ENCODE results near the gene RAC3.
A peak's percentile ranks its signal among the peaks of the same experiment; 100 is the strongest.

RAC3 gene

GRCh38 chr17:82051776-82052637 lies 20.5 kb downstream of the RAC3 start, which contains the start of the genes GPS1 and RFNG:
GPS1 (plus strand) TSS chr17:82051898; CDS start chr17:82051932, 34 bp downstream.
RFNG (minus strand) TSS chr17:82051811; CDS start chr17:82051766, 45 bp downstream.
- peak; percentile 61; the same call in 1 of the 2 replicates for TF ChIP-seq POLR2A (IDR thresholded peaks at IDR 0.05; ENCODE audit: low read depth, low read length)
- DNase-seq (ENCODE audit: insufficient read length, low spot score), result peak; percentile 90
- FAIRE-seq, result no peak

GRCh38 chr17:82052638-82053059 lies 21.2 kb downstream of the RAC3 start:
- FAIRE-seq (no peak), DNase-seq (ENCODE audit: insufficient read length, low spot score) (no peak)
- no peak for TF ChIP-seq POLR2A (IDR thresholded peaks at IDR 0.05; ENCODE audit: low read depth, low read length)

GRCh38 chr17:82053130-82053529 lies 21.7 kb downstream of the RAC3 start:
- no peak for FAIRE-seq
- no peak for TF ChIP-seq POLR2A (IDR thresholded peaks at IDR 0.05; ENCODE audit: low read depth, low read length)
- DNase-seq (ENCODE audit: insufficient read length, low spot score), result no peak

GRCh38 chr17:82053556-82054263 lies 22.2 kb downstream of the RAC3 start:
- DNase-seq (ENCODE audit: insufficient read length, low spot score) (no peak), FAIRE-seq (no peak)
- TF ChIP-seq POLR2A (IDR thresholded peaks at IDR 0.05; ENCODE audit: low read depth, low read length), result no peak

GRCh38 chr17:82054351-82055022 lies 23.0 kb downstream of the RAC3 start:
- DNase-seq (ENCODE audit: insufficient read length, low spot score) (no peak), FAIRE-seq (no peak)
- TF ChIP-seq POLR2A (IDR thresholded peaks at IDR 0.05; ENCODE audit: low read depth, low read length), result no peak

- DNase-seq (ENCODE audit: insufficient read length, low spot score), result no peak
- no peak for FAIRE-seq
- TF ChIP-seq POLR2A (IDR thresholded peaks at IDR 0.05; ENCODE audit: low read depth, low read length), result no peak
Measured at GRCh38 chr17:82055023-82055964, 23.8 kb downstream of the RAC3 start.

- FAIRE-seq (no peak), DNase-seq (ENCODE audit: insufficient read length, low spot score) (no peak)
- no peak for TF ChIP-seq POLR2A (IDR thresholded peaks at IDR 0.05; ENCODE audit: low read depth, low read length)
Measured at GRCh38 chr17:82055965-82056728, 24.7 kb downstream of the RAC3 start.

GRCh38 chr17:82056729-82057621 lies 25.5 kb downstream of the RAC3 start:
- no peak for TF ChIP-seq POLR2A (IDR thresholded peaks at IDR 0.05; ENCODE audit: low read depth, low read length)
- DNase-seq (ENCODE audit: insufficient read length, low spot score), result no peak
- FAIRE-seq, result no peak

- no peak for FAIRE-seq
- no peak for TF ChIP-seq POLR2A (IDR thresholded peaks at IDR 0.05; ENCODE audit: low read depth, low read length)
- no peak for DNase-seq (ENCODE audit: insufficient read length, low spot score)
Measured at GRCh38 chr17:82058230-82058854, 26.9 kb downstream of the RAC3 start.

- DNase-seq (ENCODE audit: insufficient read length, low spot score) (no peak), FAIRE-seq (no peak)
- no peak for TF ChIP-seq POLR2A (IDR thresholded peaks at IDR 0.05; ENCODE audit: low read depth, low read length)
Measured at GRCh38 chr17:82058855-82059249, 27.4 kb downstream of the RAC3 start.
